HG03159 (cell line): ENCODE measurements around the gene ILF3.

Experiments
- ATAC-seq: cut with Tn5 transposase; IDR thresholded peaks from one replicate; pipeline ENCODE4 v1.9.1; 2021; ENCODE audit warnings: mild to moderate bottlenecking, moderate library complexity; ENCODE audit not compliant: unreplicated experiment

Gene ILF3

DNA sequence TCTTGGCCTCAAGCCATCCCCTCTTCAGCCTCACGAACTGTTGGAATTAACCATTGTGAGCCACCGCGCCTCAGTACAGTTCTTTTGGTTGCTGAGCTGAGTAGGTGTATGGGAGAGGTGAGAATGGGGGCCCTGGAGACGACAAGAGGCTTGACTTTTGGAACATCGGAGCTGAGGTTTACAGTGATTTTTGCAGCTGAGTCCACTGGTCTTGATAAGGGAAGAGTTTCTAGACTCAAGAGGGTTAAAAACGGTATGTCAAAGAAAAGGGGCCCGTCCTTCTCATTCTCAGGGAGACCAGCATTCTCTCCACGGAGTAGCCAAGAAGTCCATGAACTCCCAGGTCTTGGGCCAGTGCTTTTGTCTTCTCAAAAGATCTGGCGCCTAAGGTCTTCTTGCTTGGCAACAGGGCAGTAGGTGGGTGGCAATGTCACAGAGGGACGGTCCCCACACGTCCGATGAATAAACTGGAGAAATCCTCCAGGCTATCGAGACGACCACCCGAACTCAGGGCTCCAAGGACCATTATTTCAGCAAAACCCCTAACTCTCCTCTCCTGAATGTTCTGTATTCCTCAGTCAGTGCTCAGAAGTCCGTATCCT lies 40.7 kb downstream of the ILF3 start:
- ATAC-seq: no peak

DNA sequence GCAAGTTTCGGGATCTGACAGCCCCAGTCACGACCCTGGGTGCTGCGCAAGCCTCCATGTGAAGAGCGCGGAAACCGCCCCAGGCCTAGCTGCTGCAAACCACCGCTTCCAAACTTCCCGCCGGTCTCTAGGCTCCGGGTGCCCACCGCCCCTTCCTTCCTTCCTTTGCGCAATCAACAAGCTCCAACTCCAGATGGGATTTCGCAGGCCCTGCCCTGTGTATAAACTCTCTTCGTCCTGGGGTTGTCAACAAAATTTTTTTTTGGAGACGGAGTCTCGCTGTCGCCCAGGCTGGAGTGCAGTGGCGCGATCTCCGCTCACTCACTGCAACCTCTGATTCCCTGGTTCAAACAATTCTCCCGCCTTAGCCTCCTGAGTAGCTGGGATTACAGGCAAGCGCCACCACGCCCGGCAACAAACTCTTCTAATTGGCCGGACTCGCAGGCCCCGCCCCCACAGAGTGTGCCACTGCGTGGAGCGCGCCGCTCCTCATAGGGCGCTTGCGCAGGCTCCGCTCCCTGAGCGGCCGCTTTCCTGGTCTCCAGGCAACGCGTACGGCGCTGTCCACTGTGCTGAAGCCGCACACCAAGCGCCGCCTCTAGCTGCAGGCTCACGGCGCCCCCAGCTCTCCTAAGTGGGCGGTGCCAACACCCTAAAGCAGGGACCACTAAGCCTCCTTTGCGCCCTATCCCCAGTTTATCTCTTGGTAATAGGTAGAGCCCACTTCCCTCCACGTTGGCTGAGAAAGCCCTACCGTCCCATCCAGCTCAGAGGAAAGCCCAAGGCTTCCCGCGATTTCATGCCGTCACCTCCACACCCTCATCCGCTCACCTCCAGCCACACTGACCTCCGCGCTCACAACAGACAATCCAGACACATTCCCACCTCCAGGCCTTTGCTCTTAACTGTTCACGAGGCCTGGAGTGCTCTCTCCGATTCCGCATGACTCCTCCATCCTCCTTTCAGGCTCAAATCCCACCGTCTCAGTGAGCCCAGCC lies 41.6 kb downstream of the ILF3 start:
- peak; percentile 66 for ATAC-seq

DNA sequence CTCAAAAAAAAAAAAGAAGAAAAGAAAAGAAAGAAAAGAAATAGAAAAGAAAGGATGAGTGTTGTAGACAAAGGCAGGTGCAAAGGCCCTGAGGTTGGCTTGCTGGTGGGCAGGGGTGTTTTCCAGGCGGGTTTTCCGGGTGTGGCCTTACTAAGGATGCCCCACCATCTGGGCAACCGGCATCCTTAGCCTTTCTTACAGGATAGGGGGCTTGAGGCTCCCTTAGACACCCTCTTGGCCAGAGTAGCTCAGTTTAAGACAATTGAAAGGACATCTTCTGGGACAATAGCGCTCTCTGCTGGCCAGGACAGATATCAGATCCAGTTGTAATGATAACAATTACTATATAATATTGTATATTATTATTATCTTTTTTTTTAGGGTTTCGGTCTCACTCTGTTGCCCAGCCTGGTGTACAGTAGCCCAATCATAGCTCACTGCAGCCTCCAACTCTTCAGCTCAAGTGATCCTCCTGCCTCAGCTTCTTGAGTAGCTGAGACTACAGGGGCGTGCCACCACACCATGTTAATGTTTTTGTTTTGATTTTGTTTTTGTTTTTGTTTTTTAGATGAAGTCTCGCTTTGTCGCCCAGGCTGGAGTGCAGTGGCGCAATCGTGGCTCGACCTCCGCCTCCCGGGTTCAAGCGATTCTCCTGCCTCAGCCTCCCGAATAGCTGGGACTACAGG lies 45.6 kb downstream of the ILF3 start:
- ATAC-seq: no peak

DNA sequence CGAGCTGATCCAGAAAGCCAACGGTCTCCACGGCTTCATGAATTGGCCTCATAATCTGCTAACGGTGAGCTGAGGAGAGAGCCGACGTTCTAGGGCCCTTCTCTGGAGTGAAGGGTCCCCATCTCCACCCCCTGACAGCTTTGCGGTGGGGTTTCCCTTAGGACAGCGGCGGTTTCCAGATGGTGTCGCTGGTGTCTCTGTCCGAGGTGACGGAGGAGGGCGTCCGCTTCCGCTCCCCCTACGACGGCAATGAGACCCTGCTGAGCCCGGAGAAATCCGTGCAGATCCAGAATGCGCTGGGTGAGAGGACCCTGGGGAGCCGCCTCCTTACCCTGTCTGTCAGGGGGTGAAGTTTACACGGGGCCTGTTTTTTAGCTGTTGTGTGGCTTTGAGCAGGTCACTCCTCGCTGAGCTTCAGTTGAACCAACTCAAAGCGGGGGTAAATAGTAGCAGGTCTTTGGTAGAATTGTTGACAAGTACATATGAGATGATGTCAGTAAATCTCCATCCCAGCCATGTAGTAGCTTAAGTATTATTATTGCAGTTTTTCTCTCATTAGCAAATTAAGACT lies 47.9 kb downstream of the ILF3 start:
- ATAC-seq: no peak

DNA sequence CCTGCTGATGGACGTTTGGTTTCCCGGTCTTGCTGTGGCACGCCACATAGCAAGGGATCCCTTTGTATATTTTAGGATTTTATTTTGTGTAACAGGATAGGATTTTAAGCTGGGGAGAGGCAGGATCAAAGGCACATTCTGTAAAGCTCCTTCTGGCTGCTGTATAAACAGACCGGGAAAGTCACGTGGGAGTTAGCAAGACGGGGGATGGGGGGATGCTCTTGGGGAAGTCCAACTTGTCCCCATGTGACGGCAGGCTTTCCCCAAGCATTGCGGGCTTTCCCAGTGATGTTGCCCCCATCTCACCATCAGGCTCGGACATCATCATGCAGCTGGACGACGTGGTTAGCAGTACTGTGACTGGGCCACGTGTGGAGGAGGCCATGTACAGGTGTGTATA lies 52.8 kb downstream of the ILF3 start:
- no peak for ATAC-seq

DNA sequence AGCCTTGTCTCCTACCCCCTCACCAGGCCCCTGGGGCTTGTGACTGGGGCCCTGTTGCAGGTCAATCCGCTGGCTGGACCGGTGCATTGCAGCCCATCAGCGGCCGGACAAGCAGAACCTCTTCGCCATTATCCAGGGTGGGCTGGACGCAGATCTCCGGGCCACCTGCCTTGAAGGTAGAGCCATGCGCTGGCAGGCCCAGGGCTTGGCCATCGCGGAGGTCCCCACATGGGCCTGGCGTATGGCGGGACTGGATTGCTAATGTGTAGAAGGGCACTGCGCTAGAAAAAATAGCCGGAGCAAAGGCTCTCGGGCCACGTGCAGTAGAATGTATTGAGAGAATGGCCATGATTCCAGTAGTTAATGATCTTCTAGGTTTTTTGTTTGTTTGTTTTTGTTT lies 53.3 kb downstream of the ILF3 start:
- ATAC-seq: no peak

DNA sequence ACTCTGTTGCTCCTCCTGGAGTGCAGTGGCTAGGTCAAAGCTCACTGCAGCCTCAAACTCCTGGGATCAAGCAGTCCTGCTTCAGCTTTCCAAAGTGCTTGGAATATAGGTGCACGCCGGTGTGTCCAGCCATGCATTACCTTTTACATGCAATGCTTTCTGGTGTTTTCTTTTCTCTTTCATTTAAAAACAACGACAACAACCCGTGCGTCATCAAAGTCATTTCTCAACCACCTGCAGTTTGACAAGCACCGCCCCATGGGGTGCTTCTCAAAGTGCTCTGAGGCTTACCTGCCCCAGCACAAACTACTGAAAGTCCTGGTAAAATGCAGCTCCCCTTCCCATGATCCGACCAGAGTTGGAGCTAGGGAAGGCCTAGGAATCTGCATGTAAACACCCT lies 54.1 kb downstream of the ILF3 start:
- ATAC-seq: no peak

DNA sequence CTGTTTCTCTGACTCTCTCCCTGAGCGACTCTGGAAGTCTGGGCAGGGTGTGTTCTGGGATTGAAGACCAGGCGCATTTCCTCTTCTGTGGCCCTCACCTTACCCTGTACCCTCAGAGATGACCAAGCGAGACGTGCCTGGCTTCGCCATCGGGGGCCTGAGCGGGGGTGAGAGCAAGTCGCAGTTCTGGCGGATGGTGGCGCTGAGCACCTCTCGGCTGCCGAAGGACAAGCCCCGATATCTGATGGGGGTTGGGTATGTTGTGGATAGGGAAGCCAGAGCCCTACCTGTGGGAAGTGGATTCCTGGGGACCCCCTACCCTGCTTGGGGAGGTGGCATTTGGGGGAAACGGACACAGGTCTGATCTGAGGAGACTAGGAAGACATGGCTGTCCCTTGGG lies 57.9 kb downstream of the ILF3 start:
- ATAC-seq: no peak

DNA sequence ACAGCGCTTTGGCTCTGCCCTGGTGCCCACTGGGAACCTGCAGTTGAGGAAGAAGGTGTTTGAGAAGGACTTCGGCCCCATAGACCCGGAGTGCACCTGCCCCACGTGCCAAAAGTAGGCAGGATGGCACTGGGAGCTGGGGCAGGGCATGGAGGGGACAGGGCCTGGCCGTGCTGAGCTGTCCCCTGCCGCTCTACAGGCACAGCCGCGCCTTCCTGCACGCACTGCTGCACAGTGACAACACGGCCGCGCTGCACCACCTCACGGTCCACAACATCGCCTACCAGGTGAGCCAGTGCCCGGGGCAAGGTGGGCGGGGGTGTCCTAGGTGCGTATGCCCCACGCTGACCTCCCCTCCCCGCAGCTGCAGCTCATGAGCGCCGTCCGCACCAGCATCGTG lies 58.6 kb downstream of the ILF3 start:
- ATAC-seq: no peak

DNA sequence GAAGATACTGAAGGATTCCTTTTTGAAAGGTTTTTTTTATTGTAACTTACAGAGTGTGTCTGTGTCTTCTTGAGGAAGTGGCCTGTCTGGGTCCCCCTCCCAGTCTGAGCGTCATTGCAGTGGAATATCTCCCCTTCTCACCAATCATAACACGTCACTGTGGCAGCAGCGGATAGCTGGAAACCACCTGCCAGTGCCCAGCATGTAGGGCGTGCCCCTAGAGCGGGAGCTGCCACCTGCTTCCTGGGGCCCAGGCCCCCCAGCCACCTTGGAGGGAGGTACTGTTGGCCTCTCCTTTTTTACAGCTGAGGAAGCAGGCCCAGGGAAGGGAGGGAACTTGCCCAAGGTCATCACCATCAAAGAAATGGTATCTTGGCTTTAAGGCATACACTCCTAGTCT lies 59.2 kb downstream of the ILF3 start:
- no peak for ATAC-seq

DNA sequence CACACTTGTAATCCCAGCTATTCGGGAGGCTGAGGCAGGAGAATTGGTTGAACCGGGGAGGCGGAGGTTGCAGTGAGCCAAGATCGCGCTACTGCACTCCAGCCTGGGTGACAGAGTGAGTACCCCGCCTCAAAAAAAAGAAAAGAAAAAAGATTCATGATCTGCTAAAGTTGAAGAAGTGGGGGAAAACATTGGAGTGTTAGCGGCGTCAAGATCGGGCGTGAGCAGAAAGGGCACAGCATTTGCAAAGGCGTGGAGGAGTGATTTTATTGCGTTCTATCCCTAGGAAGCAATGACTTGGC lies 62.9 kb downstream of the ILF3 start:
- ATAC-seq: no peak

DNA sequence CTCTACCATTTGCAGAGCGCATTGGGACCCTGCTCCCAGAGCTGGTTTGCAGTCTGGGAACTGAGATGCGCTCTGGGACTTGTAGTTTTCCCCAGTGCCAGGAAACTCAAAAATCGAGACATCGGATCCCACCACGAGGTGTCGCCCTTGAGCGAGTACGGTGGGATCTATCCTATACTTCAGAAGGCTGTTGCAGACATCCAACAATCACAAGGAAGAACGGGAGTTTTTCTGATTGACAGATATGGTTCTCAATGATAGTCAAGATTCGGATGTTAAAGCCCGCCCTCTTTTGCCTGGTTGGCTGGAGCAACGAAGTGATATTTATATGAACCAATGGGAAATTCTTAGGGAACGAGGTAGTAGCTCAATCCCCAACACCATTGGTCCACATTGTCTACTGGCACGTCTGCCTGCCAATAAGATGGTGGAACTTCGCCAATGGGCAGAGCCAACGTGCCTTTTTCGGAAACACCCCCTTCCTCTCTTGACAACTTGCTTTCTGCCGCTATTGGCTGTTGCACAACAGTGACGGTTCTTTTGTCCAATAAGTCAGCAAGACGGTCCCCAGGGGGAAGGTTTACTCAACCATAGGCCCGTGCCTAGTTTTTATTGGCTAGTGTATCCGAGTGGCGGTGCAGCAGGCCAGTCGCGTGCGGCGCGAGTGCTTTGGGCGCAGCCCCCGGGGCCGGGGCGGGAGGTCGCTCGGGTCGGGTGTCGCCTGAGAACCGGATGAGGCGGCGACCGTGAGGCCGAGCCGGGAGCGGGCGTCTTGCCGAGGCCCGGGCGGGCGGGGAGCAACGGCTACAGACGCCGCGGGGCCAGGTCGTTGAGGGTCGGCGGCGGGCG lies 63.4 kb downstream of the ILF3 start, which contains the start of gene DNM2:
Gene DNM2, plus strand, starts transcription at position 724 of the 849 bp plus-strand sequence. CDS start 164 bp downstream, outside the sequence.
- ATAC-seq: peak; percentile 80

DNA sequence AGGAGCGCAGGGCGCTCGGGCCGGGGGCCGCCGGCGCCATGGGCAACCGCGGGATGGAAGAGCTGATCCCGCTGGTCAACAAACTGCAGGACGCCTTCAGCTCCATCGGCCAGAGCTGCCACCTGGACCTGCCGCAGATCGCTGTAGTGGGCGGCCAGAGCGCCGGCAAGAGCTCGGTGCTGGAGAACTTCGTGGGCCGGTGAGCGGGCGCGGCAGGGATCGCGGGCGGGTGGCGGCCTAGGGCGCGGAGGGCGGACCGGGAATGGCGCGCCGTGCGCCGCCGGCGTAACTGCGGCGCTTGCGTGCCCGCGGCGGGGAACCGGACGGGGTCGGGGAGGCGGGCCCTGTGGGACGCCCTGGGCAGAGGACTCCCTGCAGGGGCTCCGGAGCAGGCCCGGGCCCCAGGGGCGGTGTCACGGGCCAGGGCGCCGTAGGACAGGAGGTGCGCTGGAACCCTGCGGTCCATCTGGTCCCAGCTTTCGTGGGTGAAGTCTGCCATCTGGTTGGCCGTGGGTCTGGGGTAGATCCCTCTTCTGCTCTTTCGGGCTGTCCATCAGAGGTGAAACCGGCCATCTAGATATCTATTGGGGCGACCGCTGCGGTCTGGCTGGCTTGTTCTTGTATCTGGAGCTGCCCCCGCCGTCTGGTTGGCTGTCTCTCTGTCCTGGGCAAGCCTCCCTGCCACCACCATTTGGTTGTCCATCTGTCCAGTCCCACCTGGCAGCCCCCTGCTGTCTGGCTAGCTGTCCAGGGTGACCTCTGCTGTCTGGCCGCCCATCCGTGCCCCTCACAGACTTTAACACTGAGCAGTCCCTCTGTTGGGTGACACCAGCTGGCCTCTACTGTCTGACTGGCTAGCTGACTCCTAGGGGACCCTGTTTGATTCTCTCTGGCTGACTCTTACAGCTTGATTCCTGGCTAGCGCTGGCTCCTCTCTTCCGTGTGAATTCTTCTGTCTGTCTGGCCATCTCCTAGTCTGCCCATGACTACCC lies 64.4 kb downstream of the ILF3 start:
- no peak for ATAC-seq

DNA sequence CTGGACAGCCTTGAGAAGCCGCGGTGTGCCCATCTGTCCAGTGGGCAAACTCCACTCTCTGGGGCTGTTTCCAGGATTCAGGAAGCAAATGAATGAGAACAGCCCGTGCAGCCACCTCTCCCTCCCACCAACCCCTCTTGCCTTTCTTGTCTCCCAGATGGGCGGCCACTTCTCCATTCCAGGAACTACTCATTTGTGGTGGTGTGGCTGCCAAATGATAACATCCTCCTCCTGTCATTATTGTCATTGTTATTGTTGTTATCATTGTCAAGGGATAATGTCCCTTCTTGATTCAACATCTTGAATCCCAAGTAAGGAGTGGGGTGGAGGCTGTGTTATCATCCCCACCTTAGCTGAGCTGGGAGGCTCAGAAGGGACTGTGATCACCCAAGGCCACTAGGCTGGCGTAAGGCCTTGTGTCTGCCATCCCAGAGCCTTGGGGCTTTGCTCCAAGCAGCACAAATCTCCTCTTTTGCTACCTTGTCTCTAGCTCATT lies 65.4 kb downstream of the ILF3 start:
- no peak for ATAC-seq

DNA sequence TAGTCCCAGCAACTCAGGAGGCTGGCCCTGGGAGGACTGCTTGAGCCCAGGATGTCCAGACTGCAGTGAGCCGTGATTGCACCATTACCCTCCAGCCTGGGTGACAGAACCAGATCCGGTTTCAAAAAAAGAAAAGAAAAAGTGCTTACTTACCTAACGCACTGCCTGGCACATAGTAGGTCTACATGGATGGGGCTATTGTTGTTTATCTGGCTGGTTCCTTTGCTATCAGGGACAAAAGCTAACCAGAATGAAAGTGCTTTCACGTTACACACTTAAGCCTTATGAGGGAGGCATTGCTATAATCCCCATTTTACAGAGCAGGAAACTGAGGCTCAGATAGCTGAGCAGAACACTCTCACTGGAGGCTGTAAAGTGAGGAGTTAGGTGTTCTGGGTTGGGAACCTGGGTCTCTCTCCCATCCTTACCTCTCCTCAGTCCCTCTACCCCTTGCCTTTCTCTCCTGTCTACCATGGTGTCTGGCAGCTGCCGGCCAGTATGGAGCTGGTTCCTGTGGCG lies 66.5 kb downstream of the ILF3 start:
- ATAC-seq: no peak

DNA sequence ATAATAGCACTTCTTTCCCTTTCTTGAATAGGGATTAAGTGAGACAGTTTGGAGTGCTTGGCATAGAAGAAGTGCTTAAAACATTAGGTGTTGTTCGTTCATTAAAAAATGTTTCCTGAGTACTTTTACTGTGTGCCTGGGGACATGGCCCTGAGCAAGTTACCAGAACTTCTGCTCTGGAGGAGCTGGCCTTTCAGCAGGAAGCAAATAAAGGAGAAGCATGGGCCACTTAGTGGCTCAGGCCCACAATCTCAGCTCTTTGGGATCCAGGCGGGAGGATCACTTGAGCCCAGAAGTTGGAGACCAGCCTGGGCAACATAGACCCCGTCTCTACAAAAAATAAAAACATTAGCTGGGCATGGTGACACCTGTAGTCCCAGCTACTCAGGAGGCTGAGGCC lies 69.4 kb downstream of the ILF3 start:
- ATAC-seq: no peak

DNA sequence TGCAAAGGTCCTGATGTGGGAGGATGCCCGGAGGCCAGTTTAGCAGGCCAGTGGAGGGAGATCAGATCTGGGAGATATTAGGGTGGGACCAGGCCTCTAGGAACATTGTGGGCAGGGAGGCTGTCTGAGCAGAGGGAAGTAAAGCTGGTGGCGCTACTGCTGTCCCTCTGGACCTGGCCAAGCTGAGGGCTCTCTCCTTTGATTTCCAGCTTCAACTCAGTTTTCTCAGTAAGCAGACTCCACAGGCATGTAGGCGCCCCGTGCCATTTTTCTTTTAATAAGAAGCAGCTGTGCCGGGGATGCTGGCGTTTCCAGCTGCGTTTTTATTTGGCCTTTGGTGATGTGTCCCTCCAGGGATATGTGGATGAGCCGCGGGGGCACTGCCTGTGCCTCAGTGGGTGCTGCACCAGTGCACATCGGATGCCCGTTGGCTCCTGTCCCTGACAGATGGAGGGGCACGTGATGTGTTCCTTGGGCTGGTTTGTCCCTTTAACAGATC lies 70.5 kb downstream of the ILF3 start:
- no peak for ATAC-seq

DNA sequence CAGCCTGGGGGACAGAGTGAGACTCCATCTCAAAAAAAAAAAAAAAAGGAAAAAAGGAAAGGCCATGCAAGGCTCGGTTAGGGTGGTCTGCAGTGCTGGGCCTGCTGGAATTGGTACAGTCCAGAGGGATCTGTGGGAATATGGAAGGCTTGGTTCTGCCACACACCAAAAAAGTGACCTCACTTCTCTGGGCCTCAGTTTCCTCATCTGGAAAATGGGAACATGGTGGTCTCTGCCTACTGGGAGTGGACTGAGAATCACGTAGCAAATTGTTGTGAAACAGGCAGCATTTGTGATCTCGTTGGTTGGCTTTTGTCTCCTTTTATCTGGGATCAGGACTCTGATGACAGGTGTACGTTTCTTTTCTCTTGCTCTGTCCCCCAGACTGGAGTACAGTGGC lies 71.3 kb downstream of the ILF3 start:
- no peak for ATAC-seq

DNA sequence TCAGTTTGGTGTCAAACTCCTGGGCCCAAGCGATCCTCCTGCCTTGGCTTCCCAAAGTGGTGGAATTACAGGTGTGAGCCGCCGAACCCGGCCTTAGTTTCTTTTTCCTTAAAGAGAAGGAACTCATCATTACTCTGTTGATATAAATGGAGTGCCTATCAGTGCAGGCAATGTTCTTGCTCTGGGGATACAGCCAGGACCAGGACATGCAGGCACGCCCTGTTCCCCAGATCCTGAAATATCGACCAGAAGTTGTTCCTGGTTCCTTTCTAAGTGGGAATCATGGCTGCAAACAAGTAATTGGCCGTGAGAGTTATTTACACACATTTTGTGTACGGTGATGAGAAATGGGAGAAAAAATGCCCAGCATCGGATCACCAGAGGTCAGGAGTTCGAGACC lies 72.1 kb downstream of the ILF3 start:
- ATAC-seq: no peak
